Measurements from ENCODE around the gene CHD2. TPM values are rescaled to one million over a fixed set of nuclear protein-coding genes. Genes with fewer than 3 reads are reported as not detected.

CHD2 gene
- total and polyA plus RNA-seq, 2 donors (not counting 3 experiments of a cell fraction or from before 2014, with no cell fraction given): 53.8 to 97.9 TPM

DNA sequence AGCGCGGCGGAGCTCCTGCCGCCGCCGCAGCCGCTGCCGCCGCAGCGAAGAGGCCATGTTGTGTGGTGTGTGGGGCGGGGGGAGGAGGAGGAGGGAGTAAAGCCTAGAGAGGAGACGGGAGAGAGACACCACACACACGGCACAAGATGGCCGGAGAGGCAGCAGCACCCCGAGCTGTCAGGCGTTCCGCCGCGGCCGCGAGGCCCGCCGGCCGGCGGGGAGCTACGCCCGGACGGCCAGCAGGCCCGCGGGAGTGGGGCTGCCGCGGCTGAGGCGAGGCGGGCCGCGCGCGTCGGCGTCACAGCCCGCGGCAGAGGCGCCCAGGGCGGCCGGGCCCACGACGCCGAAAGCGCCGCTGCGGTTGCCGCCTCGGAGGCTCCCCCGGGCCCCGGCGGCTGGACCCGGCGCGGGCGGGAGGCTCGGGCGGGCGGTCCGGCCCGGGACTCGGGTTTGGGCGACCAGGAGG, 17.4 kb upstream of the CHD2 start:
- ChIA-PET CTCF (interaction anchor here (0.7 to 4.6 kb wide), 18 partner anchors 12 to 785 kb away, joined by 3 to 39 read pairs (median 4); partner anchors contain the start of gene CHD2), POLR2A (interaction anchor here (0.6 to 2.0 kb wide), 24 partner anchors 8 to 86 kb away, joined by 3 to 52 read pairs (median 4); partner anchors contain the start of gene CHD2)
- H2AFZ ChIP-seq (ENCODE audit: low read depth, low read length): no peak overlapping the region
- dilution Hi-C loops (cut with MboI; ENCODE audit: extremely low pct_ligation_motif_present, low sequenced_read_pairs): no loop called here
- TF ChIP-seq GATA2 (IDR thresholded peaks at IDR 0.05; ENCODE audit: insufficient read depth, insufficient read length, low read depth, low read length) (no peak), POLR2AphosphoS5 (IDR thresholded peaks at IDR 0.05; ENCODE audit: insufficient read depth, low read depth, low read length) (peak; percentile 68), POLR2A (IDR thresholded peaks at IDR 0.05; ENCODE audit: low read depth, low read length) (peak; percentile 86), EZH2 (IDR thresholded peaks at IDR 0.05; ENCODE audit: borderline replicate concordance, low read depth, low read length, severe bottlenecking) (no peak), JUN (IDR thresholded peaks at IDR 0.05; ENCODE audit: borderline replicate concordance, insufficient read depth, insufficient read length, low read depth) (no peak)
- TF ChIP-seq, protein P1, sequence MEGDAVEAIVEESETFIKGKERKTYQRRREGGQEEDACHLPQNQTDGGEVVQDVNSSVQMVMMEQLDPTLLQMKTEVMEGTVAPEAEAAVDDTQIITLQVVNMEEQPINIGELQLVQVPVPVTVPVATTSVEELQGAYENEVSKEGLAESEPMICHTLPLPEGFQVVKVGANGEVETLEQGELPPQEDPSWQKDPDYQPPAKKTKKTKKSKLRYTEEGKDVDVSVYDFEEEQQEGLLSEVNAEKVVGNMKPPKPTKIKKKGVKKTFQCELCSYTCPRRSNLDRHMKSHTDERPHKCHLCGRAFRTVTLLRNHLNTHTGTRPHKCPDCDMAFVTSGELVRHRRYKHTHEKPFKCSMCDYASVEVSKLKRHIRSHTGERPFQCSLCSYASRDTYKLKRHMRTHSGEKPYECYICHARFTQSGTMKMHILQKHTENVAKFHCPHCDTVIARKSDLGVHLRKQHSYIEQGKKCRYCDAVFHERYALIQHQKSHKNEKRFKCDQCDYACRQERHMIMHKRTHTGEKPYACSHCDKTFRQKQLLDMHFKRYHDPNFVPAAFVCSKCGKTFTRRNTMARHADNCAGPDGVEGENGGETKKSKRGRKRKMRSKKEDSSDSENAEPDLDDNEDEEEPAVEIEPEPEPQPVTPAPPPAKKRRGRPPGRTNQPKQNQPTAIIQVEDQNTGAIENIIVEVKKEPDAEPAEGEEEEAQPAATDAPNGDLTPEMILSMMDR (IDR thresholded peaks at IDR 0.05; ENCODE audit: extremely low read depth in 1 of 2, insufficient read depth in 1 of 2, low read depth in 1 of 2, low read length in 2 of 2): no peak
- TF ChIP-seq, protein P2, sequence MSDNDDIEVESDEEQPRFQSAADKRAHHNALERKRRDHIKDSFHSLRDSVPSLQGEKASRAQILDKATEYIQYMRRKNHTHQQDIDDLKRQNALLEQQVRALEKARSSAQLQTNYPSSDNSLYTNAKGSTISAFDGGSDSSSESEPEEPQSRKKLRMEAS (IDR thresholded peaks at IDR 0.05; ENCODE audit: insufficient read depth, insufficient read length): peak; percentile 20
- H3K36me3 ChIP-seq (ENCODE audit: control insufficient read depth in 2 of 2, extremely low read depth in 1 of 2, insufficient read depth in 2 of 2, low read length in 2 of 2): peaks cover 0 to 12% of the 10 kb centered on the region in 2 experiments
- H3K9ac ChIP-seq (replicated peaks; ENCODE audit: extremely low read depth, insufficient read depth, low read length): peak overlapping the region; percentile 98
- H3K9me3 ChIP-seq (replicated peaks; ENCODE audit: control insufficient read depth, insufficient read depth, low read length): no peaks in the 10 kb centered on the region
- H3K4me3 ChIP-seq (replicated peaks in 1 of 3; ENCODE audit: insufficient read depth in 1 of 3, low read depth in 1 of 3, low read length in 3 of 3): peak overlapping the region; percentile 67 to 94 (median 92)
- DNase-seq (ENCODE audit: low read depth, low spot score) (no peak), FAIRE-seq (no peak)
- H4K20me1 ChIP-seq (replicated peaks; ENCODE audit: control insufficient read depth, extremely low read depth, insufficient read depth, low read length): no peaks in the 10 kb centered on the region
- peaks cover 51% of the 10 kb centered on the region for H3K79me2 ChIP-seq (ENCODE audit: control insufficient read depth, insufficient read depth, low read length)
- no peak overlapping the region for H3K4me2 ChIP-seq (ENCODE audit: insufficient read depth, low read length)
- H3K9me1 ChIP-seq (replicated peaks; ENCODE audit: control insufficient read depth, extremely low read depth, insufficient read depth, low read length): no peaks in the 10 kb centered on the region
- peaks cover 11 to 14% of the 10 kb centered on the region in 2 experiments for H3K27me3 ChIP-seq (ENCODE audit: control insufficient read depth in 2 of 2, insufficient read depth in 2 of 2, low read length in 2 of 2)
- BruUV-seq (replicated peaks): no TSS peak
- H3K27ac ChIP-seq (ENCODE audit: insufficient read depth, low read depth, low read length): peak overlapping the region; percentile 74
- H3K4me1 ChIP-seq (ENCODE audit: control insufficient read depth, extremely low read depth, insufficient read depth, low read length): peaks cover 28% of the 10 kb centered on the region
- intact Hi-C loops (cut with micrococcal nuclease): loop anchor here (1.0 to 5.0 kb wide), 8 partner anchors 18 to 1725 kb away; partner anchors contain the start of gene CHD2
